Cardiac muscle cell (in vitro differentiated cells and primary cell): ENCODE measurements around the gene CASK. TPM values are rescaled to one million over a fixed set of nuclear protein-coding genes. Genes with fewer than 3 reads are reported as not detected.

Experiments used
- DNase-seq, 2 donors: peaks; one replicate each; pipeline versions ENCODE4 v3.0.0 to v3.0.0-alpha.2; 2010 to 2017; ENCODE audit warnings: low read depth in 1 of 2, low spot score in 1 of 2
- H3K27ac ChIP-seq: fragments of 200-600 bp; sonication (generic); 2 replicates; pipeline ENCODE4 v1.5.1; 2016
- H3K27me3 ChIP-seq: fragments of 200-600 bp; sonication (generic); 2 replicates; pipeline ENCODE4 v1.6.0; 2016; ENCODE audit warnings: control low read depth
- H3K36me3 ChIP-seq: fragments of 200-600 bp; sonication (generic); 2 replicates; pipeline ENCODE4 v1.5.1; 2016; ENCODE audit warnings: control low read depth
- H3K4me1 ChIP-seq: fragments of 200-600 bp; sonication (generic); 2 replicates; pipeline ENCODE4 v1.8.1; 2017; ENCODE audit warnings: low read depth, mild to moderate bottlenecking, mixed run types
- H3K4me3 ChIP-seq: fragments of 200-600 bp; sonication (generic); 2 replicates; pipeline ENCODE4 v1.5.1; 2016; ENCODE audit warnings: mild to moderate bottlenecking
- H3K9me3 ChIP-seq: fragments of 200-600 bp; sonication (generic); 2 replicates; pipeline ENCODE4 v1.5.1; 2017; ENCODE audit warnings: low read depth, mild to moderate bottlenecking, control low read depth
- polyA plus RNA-seq: library from polyadenylated mRNA; unstranded; fragments of >200 nt; fragmentation: Nextera tagmentation; extraction: Ambion mirVana; gene quantifications from 2 replicates; pipeline ENCODE4 v1.2.1, GENCODE V29; 2016
- total RNA-seq: library from RNA; depleted of rRNA; stranded (reverse); fragments of >200 nt; gene quantifications from 2 replicates; pipeline ENCODE4 v1.2.3, GENCODE V29; 2016
- TF ChIP-seq, protein P1 (sequence below): IDR thresholded peaks from 2 replicates; pipeline ENCODE4 v1.5.1; 2012; ENCODE audit warnings: low read depth, mild to moderate bottlenecking, low read length

CASK gene
- total and polyA plus RNA-seq, 2 experiments from 2014 or later = 40.0 to 44.6 TPM

DNA sequence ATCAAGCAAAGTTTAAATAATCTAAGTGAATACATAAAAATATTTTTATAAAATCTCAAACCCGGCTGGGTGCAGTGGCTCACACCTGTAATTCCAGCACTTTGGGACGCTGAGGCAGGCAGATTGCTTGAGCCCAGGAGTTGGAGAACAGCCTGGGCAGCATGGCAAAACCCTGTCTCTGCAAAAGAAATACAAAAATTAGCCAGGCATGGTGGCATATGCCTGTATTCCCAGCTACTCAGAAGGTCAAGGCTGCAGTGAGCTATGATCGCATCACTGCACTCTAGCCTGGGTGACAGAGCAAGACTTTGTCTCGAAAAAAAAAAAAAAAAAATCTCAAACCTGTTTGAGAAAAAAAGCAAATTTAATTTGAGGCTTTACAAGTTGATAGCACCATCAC is 331.4 kb downstream of the CASK start:
- no peaks in the 10 kb centered on the region for H3K4me1 ChIP-seq
- H3K4me3 ChIP-seq = no peak overlapping the region
- DNase-seq = no peak
- TF ChIP-seq, protein P1, sequence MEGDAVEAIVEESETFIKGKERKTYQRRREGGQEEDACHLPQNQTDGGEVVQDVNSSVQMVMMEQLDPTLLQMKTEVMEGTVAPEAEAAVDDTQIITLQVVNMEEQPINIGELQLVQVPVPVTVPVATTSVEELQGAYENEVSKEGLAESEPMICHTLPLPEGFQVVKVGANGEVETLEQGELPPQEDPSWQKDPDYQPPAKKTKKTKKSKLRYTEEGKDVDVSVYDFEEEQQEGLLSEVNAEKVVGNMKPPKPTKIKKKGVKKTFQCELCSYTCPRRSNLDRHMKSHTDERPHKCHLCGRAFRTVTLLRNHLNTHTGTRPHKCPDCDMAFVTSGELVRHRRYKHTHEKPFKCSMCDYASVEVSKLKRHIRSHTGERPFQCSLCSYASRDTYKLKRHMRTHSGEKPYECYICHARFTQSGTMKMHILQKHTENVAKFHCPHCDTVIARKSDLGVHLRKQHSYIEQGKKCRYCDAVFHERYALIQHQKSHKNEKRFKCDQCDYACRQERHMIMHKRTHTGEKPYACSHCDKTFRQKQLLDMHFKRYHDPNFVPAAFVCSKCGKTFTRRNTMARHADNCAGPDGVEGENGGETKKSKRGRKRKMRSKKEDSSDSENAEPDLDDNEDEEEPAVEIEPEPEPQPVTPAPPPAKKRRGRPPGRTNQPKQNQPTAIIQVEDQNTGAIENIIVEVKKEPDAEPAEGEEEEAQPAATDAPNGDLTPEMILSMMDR = no peak
- no peaks in the 10 kb centered on the region for H3K27me3 ChIP-seq
- no peak overlapping the region for H3K27ac ChIP-seq
- no peaks in the 10 kb centered on the region for H3K9me3 ChIP-seq
- peaks cover 4% of the 10 kb centered on the region for H3K36me3 ChIP-seq

DNA sequence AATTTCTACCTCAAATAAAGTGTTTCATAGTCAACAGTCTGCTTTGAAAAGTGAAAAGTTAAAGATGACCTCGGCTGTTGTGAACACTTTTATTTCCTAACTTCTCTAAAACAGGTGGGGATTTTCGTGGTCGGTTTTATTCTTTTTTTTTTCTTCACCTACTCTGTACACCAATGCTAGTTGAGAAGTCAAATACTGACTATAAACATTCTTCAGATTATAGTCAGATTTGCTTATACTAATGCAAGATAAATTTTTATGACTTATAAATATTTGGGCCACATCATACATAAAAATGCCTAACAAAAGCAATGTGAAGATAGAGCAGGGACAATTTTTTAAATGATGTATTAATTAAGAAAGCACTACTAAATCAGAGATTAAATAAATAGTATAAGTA is 332.7 kb downstream of the CASK start:
- H3K4me1 ChIP-seq = no peaks in the 10 kb centered on the region
- DNase-seq = no peak
- TF ChIP-seq, protein P1 = no peak
- no peak overlapping the region for H3K4me3 ChIP-seq
- no peaks in the 10 kb centered on the region for H3K9me3 ChIP-seq
- no peak overlapping the region for H3K27ac ChIP-seq
- peaks cover 14% of the 10 kb centered on the region for H3K36me3 ChIP-seq
- H3K27me3 ChIP-seq = no peaks in the 10 kb centered on the region

DNA sequence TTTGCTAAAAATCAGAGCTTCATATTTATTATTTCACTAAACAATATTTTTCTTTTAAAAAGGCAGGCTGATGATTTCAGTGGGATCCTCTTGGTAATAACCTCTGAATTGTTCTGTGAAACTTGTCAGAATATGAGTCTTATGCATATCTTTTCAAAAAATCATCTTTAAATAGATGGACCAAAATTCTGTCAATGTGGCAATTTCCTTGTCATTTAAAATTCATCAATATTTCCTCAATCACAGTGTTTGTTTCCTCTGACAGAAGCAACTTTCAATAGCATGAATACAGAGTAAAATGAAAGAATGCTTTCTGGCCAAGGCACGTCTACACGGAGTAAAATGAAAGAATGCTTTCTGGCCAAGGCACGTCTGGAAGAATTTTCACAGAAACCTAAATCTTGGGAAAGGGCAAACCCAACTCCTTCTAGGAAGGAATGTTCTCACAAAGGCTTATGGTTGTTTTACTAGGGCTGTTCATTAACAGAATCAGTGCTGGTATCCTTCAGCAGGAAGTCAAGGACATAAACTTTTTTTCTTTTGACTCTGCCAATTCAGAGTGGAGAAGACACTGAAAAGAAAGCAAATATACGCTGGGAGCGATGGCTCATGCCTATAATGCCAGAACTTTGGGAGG is 333.6 kb downstream of the CASK start:
- Histone ChIP-seq H3K36me3 (peaks cover 14% of the 10 kb centered on the region), H3K27ac (no peak overlapping the region), H3K4me1 (no peaks in the 10 kb centered on the region), H3K9me3 (no peaks in the 10 kb centered on the region), H3K4me3 (no peak overlapping the region), H3K27me3 (no peaks in the 10 kb centered on the region)
- TF ChIP-seq, protein P1 = no peak
- DNase-seq = peak in 1 of 2 donors; percentile 57

DNA sequence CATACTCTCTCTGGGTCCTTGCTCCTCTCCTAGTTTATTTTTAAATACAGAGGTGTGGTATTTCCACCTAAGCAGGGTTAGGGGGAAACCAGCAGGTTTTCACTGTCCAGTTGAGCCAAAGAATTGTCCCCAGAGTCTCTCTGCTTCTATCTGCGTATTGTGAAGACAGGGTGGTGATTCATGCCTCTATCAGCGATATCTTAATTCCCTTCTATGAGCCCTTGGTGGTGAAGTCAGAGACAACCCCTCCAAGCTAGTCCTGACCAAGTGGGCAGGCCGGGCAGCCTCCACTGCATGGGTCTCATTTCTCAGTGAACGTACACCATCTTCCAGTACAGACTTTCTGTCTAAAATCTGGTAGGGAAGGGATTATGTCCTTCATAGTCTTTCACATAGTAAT is 335.1 kb downstream of the CASK start:
- Histone ChIP-seq H3K27me3 (no peaks in the 10 kb centered on the region), H3K9me3 (no peaks in the 10 kb centered on the region), H3K4me3 (no peak overlapping the region), H3K4me1 (no peaks in the 10 kb centered on the region), H3K27ac (no peak overlapping the region), H3K36me3 (peaks cover 14% of the 10 kb centered on the region)
- TF ChIP-seq, protein P1 = no peak
- no peak for DNase-seq

DNA sequence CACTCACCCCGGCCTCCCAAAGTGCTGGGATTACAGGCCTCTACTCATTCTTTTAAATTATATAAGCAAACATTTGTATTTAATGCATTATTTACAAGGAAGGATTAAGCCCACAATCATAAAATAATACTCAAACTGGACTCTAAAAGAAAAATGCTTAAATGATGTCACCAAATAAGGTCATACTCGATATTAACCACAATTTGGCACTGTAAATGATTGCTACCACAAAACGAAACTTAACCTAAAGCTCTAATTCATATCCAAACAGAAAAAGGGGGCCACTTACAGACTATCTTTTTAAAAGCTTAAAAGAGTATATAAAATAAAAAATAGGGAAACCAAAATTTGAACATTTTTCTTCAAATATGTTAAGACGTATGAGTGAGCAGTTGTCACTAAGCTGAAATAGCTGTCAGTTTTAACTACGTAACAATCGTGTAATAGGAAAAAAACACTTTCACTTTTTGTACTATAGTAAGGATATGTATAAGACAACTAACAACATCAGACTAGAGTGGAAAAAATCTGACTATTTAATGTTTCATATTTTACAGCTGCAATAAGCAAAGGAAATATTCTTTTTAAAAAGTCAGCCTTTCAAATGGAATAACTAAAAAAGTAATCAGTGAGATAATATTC is 342.8 kb downstream of the CASK start:
- H3K4me3 ChIP-seq = no peak overlapping the region
- H3K27ac ChIP-seq = no peak overlapping the region
- no peaks in the 10 kb centered on the region for H3K9me3 ChIP-seq
- no peaks in the 10 kb centered on the region for H3K4me1 ChIP-seq
- H3K27me3 ChIP-seq = no peaks in the 10 kb centered on the region
- H3K36me3 ChIP-seq = peaks cover 5% of the 10 kb centered on the region
- DNase-seq = no peak
- TF ChIP-seq, protein P1 = no peak
